Gastrocnemius medialis (tissue), 4 donors: ENCODE measurements around the gene FASTKD1. TPM values are rescaled to one million over a fixed set of nuclear protein-coding genes. Genes with fewer than 3 reads are reported as not detected.
A peak's percentile ranks its signal among the peaks of the same experiment; 100 is the strongest.

ENCODE experiments used
- ATAC-seq, 2 donors: fragments of 150-250 bp; one replicate each; pipeline ENCODE4 v1.9.1; 2016
- DNase-seq, 2 donors: peaks; one replicate each; pipeline ENCODE4 v3.0.0-alpha.2; 2019
- H3K27ac ChIP-seq, 4 donors: fragments of 200-600 bp; sonication (generic); 1 replicate in 1 of 4; 2 replicates in 3 of 4; pipeline ENCODE4 v1.5.1; 2016 to 2018; ENCODE audit warnings: mild to moderate bottlenecking in 2 of 4, moderate library complexity in 1 of 4
- H3K27me3 ChIP-seq, 3 donors: fragments of 200-600 bp; sonication (generic) in 2 of 3; 1 replicate in 1 of 3; 2 replicates in 2 of 3; pipeline versions ENCODE4 v1.5.1 to v1.6.0; 2016 to 2019; ENCODE audit warnings: mild to moderate bottlenecking in 1 of 3, moderate library complexity in 1 of 3
- H3K36me3 ChIP-seq, 2 donors: fragments of 200-600 bp; sonication (generic) in 1 of 2; one replicate each; pipeline ENCODE4 v1.5.1; 2017 to 2018
- H3K4me1 ChIP-seq, 2 donors: fragments of 200-600 bp; sonication (generic) in 1 of 2; one replicate each; pipeline ENCODE4 v1.5.1; 2016 to 2017; ENCODE audit warnings: mild to moderate bottlenecking in 2 of 2
- H3K4me3 ChIP-seq, 4 donors: fragments of 200-600 bp; sonication (generic) in 3 of 4; 1 replicate in 1 of 4; 2 replicates in 3 of 4; pipeline ENCODE4 v1.5.1; 2016 to 2019; ENCODE audit warnings: mild to moderate bottlenecking in 2 of 4
- H3K9me3 ChIP-seq, 3 donors: fragments of 200-600 bp; sonication (generic) in 2 of 3; 1 replicate in 1 of 3; 2 replicates in 2 of 3; pipeline ENCODE4 v1.5.1; 2016 to 2019
- CTCF ChIP-seq, 5 experiments: fragments of 450-650 bp in 3 of 5; fragments of 200-600 bp in 2 of 5; sonication (generic) in 2 of 5; IDR thresholded peaks in 4 of 5; conservative IDR thresholded peaks in 1 of 5; 1 replicate in 4 of 5; 2 replicates in 1 of 5; pipeline ENCODE4 v1.5.1; 2016 to 2019; ENCODE audit warnings: antibody characterized with exemption in 5 of 5, mild to moderate bottlenecking in 3 of 5, moderate library complexity in 3 of 5
- POLR2A ChIP-seq, 2 donors: fragments of 450-650 bp; IDR thresholded peaks; one replicate each; pipeline ENCODE4 v1.6.1; 2017; ENCODE audit warnings: antibody characterized with exemption in 2 of 2, mild to moderate bottlenecking in 2 of 2, moderate library complexity in 2 of 2
- in situ Hi-C, 4 donors: fragments of 200-750 bp; cut with MboI; loops; one replicate each; pipeline versions ENCODE4 v1.15.0 to v1.8.0; 2017; ENCODE audit warnings: low sequenced_read_pairs in 4 of 4
- intact Hi-C: fragments of 100-400 bp; cut with DNase I; formaldehyde crosslinking; loops from one replicate; pipeline ENCODE4 v1.15.1; 2023; ENCODE audit warnings: low total_unique reads
- total RNA-seq, 4 donors: library from RNA; depleted of rRNA; stranded (reverse); fragments of >200 nt; gene quantifications; one replicate each; pipeline versions ENCODE4 v1.1.0 to v1.2.3, GENCODE V29; 2016

The FASTKD1 gene
- total RNA-seq, 4 donors from 2014 or later: 9.7 to 27.4 (median 12.9) TPM

DNA sequence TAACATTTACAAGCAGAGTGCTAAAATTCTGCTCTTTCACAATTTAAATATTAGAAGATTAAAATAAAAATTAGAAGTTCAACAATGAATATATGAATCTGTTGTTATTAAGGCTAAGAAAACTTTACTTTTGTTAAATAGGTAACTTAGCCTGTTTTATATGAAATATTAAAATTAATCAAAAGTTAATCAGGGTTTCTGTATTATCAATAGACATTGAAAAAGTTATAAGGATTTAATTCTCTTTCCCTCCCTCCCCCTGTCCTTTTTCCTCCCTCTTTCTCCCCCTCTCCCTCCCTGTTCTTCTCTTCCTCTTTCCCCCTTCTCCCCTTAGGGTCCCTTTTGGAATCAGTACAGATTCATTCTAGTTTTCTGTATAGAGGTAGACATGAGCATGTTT, 82.3 kb downstream of the FASTKD1 start:
- DNase-seq (no peak), ATAC-seq (no peak)
- H3K4me3 ChIP-seq: no peak overlapping the region
- no peaks in the 10 kb centered on the region for H3K9me3 ChIP-seq
- H3K36me3 ChIP-seq: peaks cover 0 to 12% of the 10 kb centered on the region in 2 donors
- H3K27ac ChIP-seq: no peak overlapping the region
- H3K27me3 ChIP-seq: no peaks in the 10 kb centered on the region
- intact Hi-C loops (no loop called here), in situ Hi-C loops (no loop called here)
- peaks cover 7 to 16% of the 10 kb centered on the region in 2 donors for H3K4me1 ChIP-seq
- TF ChIP-seq POLR2A (IDR thresholded peaks at IDR 0.05) (no peak), CTCF (IDR thresholded peaks at IDR 0.05 in 4 of 5, conservative IDR thresholded peaks at IDR 0.05 in 1 of 5) (no peak)

GRCh38 chr2:169490834-169491233, 82.8 kb downstream of the FASTKD1 start:
- Histone ChIP-seq H3K36me3 (peaks cover 0 to 12% of the 10 kb centered on the region in 2 donors), H3K4me3 (no peak overlapping the region), H3K4me1 (peaks cover 5 to 12% of the 10 kb centered on the region in 2 donors), H3K27me3 (no peaks in the 10 kb centered on the region), H3K27ac (no peak overlapping the region), H3K9me3 (no peaks in the 10 kb centered on the region)
- TF ChIP-seq POLR2A (IDR thresholded peaks at IDR 0.05): no peak
- no peak for TF ChIP-seq CTCF (IDR thresholded peaks at IDR 0.05 in 4 of 5, conservative IDR thresholded peaks at IDR 0.05 in 1 of 5)
- in situ Hi-C loops: no loop called here
- DNase-seq: no peak
- intact Hi-C loops: no loop called here
- ATAC-seq: no peak

DNA sequence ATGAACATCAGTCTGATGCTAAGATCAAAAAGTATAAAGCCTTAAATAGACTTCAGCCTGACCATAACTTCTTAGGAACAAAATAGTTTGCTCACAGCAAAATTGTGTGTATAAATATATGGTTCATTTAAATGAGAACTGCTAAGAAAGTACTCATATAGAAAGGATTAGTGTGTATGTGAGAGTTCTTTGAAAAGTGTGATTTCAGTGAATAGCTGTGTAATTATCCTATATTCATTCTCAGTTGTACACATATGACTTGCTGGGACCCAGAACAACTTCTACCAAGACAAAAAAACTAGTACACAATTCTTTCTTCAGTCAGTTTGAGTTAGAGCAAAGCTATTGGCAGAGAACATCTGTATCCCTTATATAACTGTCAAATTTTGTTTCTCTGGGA, 87.2 kb downstream of the FASTKD1 start:
- Histone ChIP-seq H3K27ac (no peak overlapping the region), H3K4me3 (no peak overlapping the region), H3K36me3 (peaks cover 0 to 35% of the 10 kb centered on the region in 2 donors), H3K9me3 (no peaks in the 10 kb centered on the region), H3K4me1 (no peaks in the 10 kb centered on the region), H3K27me3 (no peaks in the 10 kb centered on the region)
- DNase-seq (no peak), ATAC-seq (no peak)
- no peak for TF ChIP-seq CTCF (IDR thresholded peaks at IDR 0.05 in 4 of 5, conservative IDR thresholded peaks at IDR 0.05 in 1 of 5)
- TF ChIP-seq POLR2A (IDR thresholded peaks at IDR 0.05): no peak
- intact Hi-C loops (no loop called here), in situ Hi-C loops (no loop called here)

DNA sequence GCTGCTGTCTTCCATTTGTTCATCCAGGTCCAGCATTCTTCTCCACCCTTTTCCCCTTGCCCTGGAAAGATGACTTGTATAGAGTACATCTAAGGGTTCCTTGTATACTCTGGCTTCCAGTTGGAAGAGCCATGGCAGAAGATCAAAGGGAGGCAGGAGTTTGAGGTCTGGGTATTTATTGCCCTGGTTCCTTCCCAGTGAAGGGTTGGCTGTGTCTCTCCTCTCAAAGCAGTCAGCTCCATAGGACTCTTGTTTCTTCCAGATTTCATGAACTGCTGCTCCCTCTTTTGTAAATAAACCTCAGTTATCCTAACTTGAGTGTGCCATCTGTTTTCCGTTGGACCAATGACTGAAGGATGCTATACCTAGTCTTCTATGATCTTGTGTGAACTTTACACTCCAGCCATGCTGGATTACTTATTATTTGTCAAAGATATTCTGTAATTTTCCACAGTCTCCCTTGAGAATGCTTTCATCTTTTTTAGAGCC, 88.0 kb downstream of the FASTKD1 start:
- no peak overlapping the region for H3K27ac ChIP-seq
- no peak for DNase-seq
- intact Hi-C loops: no loop called here
- H3K36me3 ChIP-seq: peaks cover 0 to 35% of the 10 kb centered on the region in 2 donors
- in situ Hi-C loops: no loop called here
- H3K4me1 ChIP-seq: peaks cover 0 to 6% of the 10 kb centered on the region in 2 donors
- no peak overlapping the region for H3K4me3 ChIP-seq
- no peaks in the 10 kb centered on the region for H3K9me3 ChIP-seq
- TF ChIP-seq POLR2A (IDR thresholded peaks at IDR 0.05): no peak
- TF ChIP-seq CTCF (IDR thresholded peaks at IDR 0.05 in 4 of 5, conservative IDR thresholded peaks at IDR 0.05 in 1 of 5): no peak
- no peaks in the 10 kb centered on the region for H3K27me3 ChIP-seq
- no peak for ATAC-seq

GRCh38 chr2:169480079-169480465, 93.6 kb downstream of the FASTKD1 start:
- no peaks in the 10 kb centered on the region for H3K9me3 ChIP-seq
- no peak for TF ChIP-seq CTCF (IDR thresholded peaks at IDR 0.05 in 4 of 5, conservative IDR thresholded peaks at IDR 0.05 in 1 of 5)
- TF ChIP-seq POLR2A (IDR thresholded peaks at IDR 0.05): no peak
- H3K36me3 ChIP-seq: peaks cover 0 to 19% of the 10 kb centered on the region in 2 donors
- ATAC-seq (no peak), DNase-seq (no peak)
- no peaks in the 10 kb centered on the region for H3K27me3 ChIP-seq
- peak overlapping the region; percentile 71 to 84 (median 80) for H3K27ac ChIP-seq
- in situ Hi-C loops: no loop called here
- intact Hi-C loops: no loop called here
- H3K4me1 ChIP-seq: peaks cover 11 to 13% of the 10 kb centered on the region in 2 donors
- peak overlapping the region; percentile 70 to 95 (median 76) for H3K4me3 ChIP-seq
